ENCODE measurements around the gene FKBP1A.

The FKBP1A gene

GRCh38 chr20:1330075-1330830, 62.6 kb downstream of the FKBP1A start:
- no peak for DNase-seq

- DNase-seq: no peak
These were observed 64.0 kb downstream of the FKBP1A start, which contains the start of gene SDCBP2 for GRCh38 chr20:1328680-1329330. TSS of gene SDCBP2 (minus strand) at chr20:1329139. CDS start at chr20:1320416, 8,723 bp downstream.

- no peak for DNase-seq
These were observed 64.8 kb downstream of the FKBP1A start for GRCh38 chr20:1327827-1328679.

GRCh38 chr20:1327241-1327653, 65.6 kb downstream of the FKBP1A start:
- no peak for DNase-seq

- no peak for DNase-seq
These were observed 66.6 kb downstream of the FKBP1A start for GRCh38 chr20:1326031-1326930.

- DNase-seq: peak; percentile 95
These were observed 67.5 kb downstream of the FKBP1A start for GRCh38 chr20:1325173-1326030.

GRCh38 chr20:1324598-1325172, 68.2 kb downstream of the FKBP1A start:
- no peak for DNase-seq

- no peak for DNase-seq
These were observed 68.8 kb downstream of the FKBP1A start for GRCh38 chr20:1323830-1324597.

- no peak for DNase-seq
These were observed 69.6 kb downstream of the FKBP1A start for GRCh38 chr20:1323256-1323655.

- no peak for DNase-seq
These were observed 70.2 kb downstream of the FKBP1A start for GRCh38 chr20:1322511-1323245.

- DNase-seq: no peak
These were observed 71.3 kb downstream of the FKBP1A start for GRCh38 chr20:1321654-1321939.

- DNase-seq: no peak
These were observed 71.8 kb downstream of the FKBP1A start for GRCh38 chr20:1320902-1321653.

- DNase-seq: no peak
These were observed 72.8 kb downstream of the FKBP1A start for GRCh38 chr20:1320016-1320415.

GRCh38 chr20:1319462-1319861, 73.4 kb downstream of the FKBP1A start:
- no peak for DNase-seq

- DNase-seq: no peak
These were observed 73.8 kb downstream of the FKBP1A start for GRCh38 chr20:1319051-1319450.
